Endothelial cell of umbilical vein (primary cell): ENCODE results near the gene L3MBTL3.

Experiments
- EZH2 ChIP-seq: IDR thresholded peaks from 2 replicates; pipeline ENCODE4 v1.6.1; 2012; ENCODE audit warnings: borderline replicate concordance, low read depth, mild to moderate bottlenecking, moderate library complexity, low read length, inconsistent platforms; ENCODE audit not compliant: severe bottlenecking
- FOS ChIP-seq: IDR thresholded peaks from 2 replicates; pipeline ENCODE4 v1.6.1; 2011; ENCODE audit warnings: mild to moderate bottlenecking, low read length, moderate library complexity, borderline replicate concordance; ENCODE audit not compliant: insufficient read depth
- GATA2 ChIP-seq: IDR thresholded peaks from 2 replicates; pipeline ENCODE4 v1.7.0; 2011; ENCODE audit warnings: low read depth, mild to moderate bottlenecking, moderate library complexity, mixed read lengths, low read length; ENCODE audit not compliant: insufficient read length, insufficient read depth
- JUN ChIP-seq: IDR thresholded peaks from 2 replicates; pipeline ENCODE4 v1.6.1; 2011; ENCODE audit warnings: borderline replicate concordance, low read depth; ENCODE audit not compliant: insufficient read length, insufficient read depth
- MYC ChIP-seq: IDR thresholded peaks from one replicate; pipeline ENCODE4 v1.6.1; 2011; ENCODE audit warnings: mild to moderate bottlenecking, low read depth, low read length
- POLR2A ChIP-seq: IDR thresholded peaks from 2 replicates; pipeline ENCODE4 v1.6.1; 2012; ENCODE audit warnings: low read depth, mild to moderate bottlenecking, control low read depth, low read length
- POLR2AphosphoS5 ChIP-seq: IDR thresholded peaks from 2 replicates; pipeline ENCODE4 v1.6.1; 2012; ENCODE audit warnings: low read depth, mild to moderate bottlenecking, control low read depth, low read length, moderate library complexity; ENCODE audit not compliant: insufficient read depth
- TF ChIP-seq, protein P1 (sequence below), 2 donors: IDR thresholded peaks; 1 replicate in 1 of 2; 2 replicates in 1 of 2; pipeline ENCODE4 v1.5.1; 2011; ENCODE audit warnings: low read length in 2 of 2, mild to moderate bottlenecking in 2 of 2, moderate library complexity in 2 of 2, control low read depth in 1 of 2, inconsistent platforms in 1 of 2, low read depth in 1 of 2; ENCODE audit not compliant: insufficient read depth in 1 of 2; ENCODE audit errors: extremely low read depth in 1 of 2
- TF ChIP-seq, protein P2 (sequence below): IDR thresholded peaks from 2 replicates; pipeline ENCODE4 v1.6.1; 2011; ENCODE audit not compliant: insufficient read depth, insufficient read length

DNA sequence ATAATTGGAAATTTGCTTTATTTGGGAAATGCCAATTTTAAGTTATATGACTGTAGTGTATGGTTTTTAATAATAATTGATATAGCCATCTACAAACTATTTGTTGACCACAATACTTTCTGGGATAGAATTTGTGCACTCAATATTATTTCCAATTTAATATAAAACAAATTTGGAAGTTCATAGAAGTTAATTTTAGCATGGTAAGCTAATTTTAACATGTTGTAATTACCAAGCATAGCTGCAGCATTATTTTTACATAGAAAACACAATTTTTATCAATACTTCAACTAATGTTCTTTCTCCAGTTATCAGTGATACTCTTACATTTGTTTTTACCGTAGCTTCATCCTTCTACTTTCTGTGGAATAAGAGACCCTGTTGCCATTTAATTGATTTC is 100.8 kb downstream of the L3MBTL3 start:
- TF ChIP-seq, protein P1, sequence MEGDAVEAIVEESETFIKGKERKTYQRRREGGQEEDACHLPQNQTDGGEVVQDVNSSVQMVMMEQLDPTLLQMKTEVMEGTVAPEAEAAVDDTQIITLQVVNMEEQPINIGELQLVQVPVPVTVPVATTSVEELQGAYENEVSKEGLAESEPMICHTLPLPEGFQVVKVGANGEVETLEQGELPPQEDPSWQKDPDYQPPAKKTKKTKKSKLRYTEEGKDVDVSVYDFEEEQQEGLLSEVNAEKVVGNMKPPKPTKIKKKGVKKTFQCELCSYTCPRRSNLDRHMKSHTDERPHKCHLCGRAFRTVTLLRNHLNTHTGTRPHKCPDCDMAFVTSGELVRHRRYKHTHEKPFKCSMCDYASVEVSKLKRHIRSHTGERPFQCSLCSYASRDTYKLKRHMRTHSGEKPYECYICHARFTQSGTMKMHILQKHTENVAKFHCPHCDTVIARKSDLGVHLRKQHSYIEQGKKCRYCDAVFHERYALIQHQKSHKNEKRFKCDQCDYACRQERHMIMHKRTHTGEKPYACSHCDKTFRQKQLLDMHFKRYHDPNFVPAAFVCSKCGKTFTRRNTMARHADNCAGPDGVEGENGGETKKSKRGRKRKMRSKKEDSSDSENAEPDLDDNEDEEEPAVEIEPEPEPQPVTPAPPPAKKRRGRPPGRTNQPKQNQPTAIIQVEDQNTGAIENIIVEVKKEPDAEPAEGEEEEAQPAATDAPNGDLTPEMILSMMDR (IDR thresholded peaks at IDR 0.05; ENCODE audit: extremely low read depth in 1 of 2, insufficient read depth in 1 of 2, low read depth in 1 of 2, low read length in 2 of 2), result no peak
- TF ChIP-seq POLR2AphosphoS5 (no peak), POLR2A (no peak), FOS (no peak), JUN (no peak), EZH2 (no peak), MYC (no peak), GATA2 (no peak)
- TF ChIP-seq, protein P2, sequence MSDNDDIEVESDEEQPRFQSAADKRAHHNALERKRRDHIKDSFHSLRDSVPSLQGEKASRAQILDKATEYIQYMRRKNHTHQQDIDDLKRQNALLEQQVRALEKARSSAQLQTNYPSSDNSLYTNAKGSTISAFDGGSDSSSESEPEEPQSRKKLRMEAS, result no peak
